Panc1 (cell line): ENCODE results near the gene C1orf56. TPM values are rescaled to one million over a fixed set of nuclear protein-coding genes. Genes with fewer than 3 reads are reported as not detected.

Experiments used
- ATAC-seq: fragments of 200-7000 bp; cut with Tn5 transposase; 2 replicates; pipeline ENCODE4 v1.9.1; 2020; ENCODE audit warnings: mild to moderate bottlenecking, moderate library complexity
- BruUV-seq: library from RNA; stranded (reverse); fragments of 400-500 nt; replicated peaks from 2 replicates; lab custom pipeline; 2021; lab: Mats Ljungman, UMichigan
- CTCF ChIA-PET: fragments of 300-600 bp; sonication (Branson Sonifier 250); formaldehyde crosslinking; loops from one replicate; lab custom pipeline; 2022; ENCODE audit warnings: antibody characterized with exemption; lab: Charles Lee
- POLR2A ChIA-PET: fragments of 300-600 bp; sonication (Branson Sonifier 250); formaldehyde crosslinking; loops from one replicate; lab custom pipeline; 2022; ENCODE audit warnings: antibody characterized with exemption; lab: Charles Lee
- DNase-seq: peaks from one replicate; pipeline ENCODE4 v3.0.0-alpha.2; 2010; ENCODE audit warnings: low read depth, low spot score
- H3K27ac ChIP-seq: 2 replicates; pipeline ENCODE4 v1.5.1; 2011; ENCODE audit warnings: mild to moderate bottlenecking, low read length, inconsistent platforms
- H3K27me3 ChIP-seq: fragments of 200-500 bp; sonication (Bioruptor generic); 2 replicates; pipeline ENCODE4 v1.6.0; 2014; ENCODE audit warnings: low read length, inconsistent platforms; ENCODE audit not compliant: control insufficient read depth, insufficient read depth
- H3K36me3 ChIP-seq: fragments of 200-500 bp; sonication (Bioruptor generic); 2 replicates; pipeline ENCODE4 v1.5.1; 2014; ENCODE audit warnings: inconsistent platforms, mild to moderate bottlenecking, low read length, moderate library complexity; ENCODE audit not compliant: control insufficient read depth, insufficient read depth
- H3K4me1 ChIP-seq: 2 replicates; pipeline ENCODE4 v1.5.1; 2011; ENCODE audit warnings: inconsistent platforms, mild to moderate bottlenecking, low read length, moderate library complexity; ENCODE audit not compliant: control insufficient read depth, insufficient read depth
- H3K4me3 ChIP-seq, 2 experiments: 2 replicates each; pipeline ENCODE4 v1.5.1; 2011 to 2012; ENCODE audit warnings: low read depth in 2 of 2, low read length in 2 of 2, mild to moderate bottlenecking in 2 of 2, inconsistent platforms in 1 of 2, moderate library complexity in 1 of 2
- H3K9me3 ChIP-seq: fragments of 200-500 bp; sonication (Bioruptor generic); 2 replicates; pipeline ENCODE4 v1.5.1; 2014; ENCODE audit warnings: low read depth, mild to moderate bottlenecking, inconsistent platforms, low read length, moderate library complexity; ENCODE audit not compliant: control insufficient read depth, insufficient read depth
- CTCF ChIP-seq: fragments of 450-650 bp; IDR thresholded peaks from 2 replicates; pipeline ENCODE4 v1.5.1; 2017; ENCODE audit warnings: mild to moderate bottlenecking
- POLR2AphosphoS5 ChIP-seq: IDR thresholded peaks from 2 replicates; pipeline ENCODE4 v1.6.1; 2012; ENCODE audit warnings: mild to moderate bottlenecking, low read depth, low read length, moderate library complexity
- REST ChIP-seq, 2 experiments: IDR thresholded peaks; 2 replicates each; pipeline ENCODE4 v1.6.1; 2011 to 2012; ENCODE audit warnings: low read depth in 2 of 2, control low read depth in 1 of 2, low read length in 1 of 2, mild to moderate bottlenecking in 1 of 2, moderate library complexity in 1 of 2; ENCODE audit not compliant: insufficient read depth in 1 of 2
- SIN3A ChIP-seq: IDR thresholded peaks from 2 replicates; pipeline ENCODE4 v1.6.1; 2012; ENCODE audit warnings: low read depth, mild to moderate bottlenecking, low read length, moderate library complexity, borderline replicate concordance; ENCODE audit not compliant: insufficient read depth
- TCF7L2 ChIP-seq: IDR thresholded peaks from 2 replicates; pipeline ENCODE4 v1.6.1; 2011; ENCODE audit warnings: mild to moderate bottlenecking, low read depth, low read length, inconsistent platforms
- in situ Hi-C: cut with HindIII; loops from 2 replicates; pipeline ENCODE4 v1.10.0; 2016; ENCODE audit warnings: low sequenced_read_pairs, low pct_unique_long_range_greater_than_20kb
- intact Hi-C: fragments of 100-400 bp; cut with micrococcal nuclease; formaldehyde crosslinking; loops from one replicate; pipeline ENCODE4 v1.10.0; 2022; ENCODE audit not compliant: unreplicated experiment
- total RNA-seq: library from RNA; stranded (reverse); gene quantifications from one replicate; pipeline ENCODE4 v1.2.1, GENCODE V29; 2021; ENCODE audit not compliant: unreplicated experiment

C1orf56 gene
- total RNA-seq, 1 experiment from 2014 or later: 2.7 TPM

GRCh38 chr1:151024540-151025146 is 22.9 kb upstream of the C1orf56 start:
- CTCF ChIA-PET: interaction anchor here (1.3 kb wide), 1 partner anchor 23 kb away, joined by 5 read pairs; the partner anchor contains the start of gene C1orf56
- in situ Hi-C loops: no loop called here
- BruUV-seq: no TSS peak

GRCh38 chr1:151026460-151026859 is 21.1 kb upstream of the C1orf56 start:
- ATAC-seq (no peak), DNase-seq (no peak)
- POLR2A ChIA-PET: interaction anchor here (0.5 kb wide), 1 partner anchor 97 kb away, joined by 4 read pairs; no protein-coding TSS in a partner anchor
- TF ChIP-seq POLR2AphosphoS5 (no peak), REST (IDR thresholded peaks at IDR 0.05; ENCODE audit: insufficient read depth in 1 of 2, low read depth in 2 of 2, low read length in 1 of 2) (no peak)
- CTCF ChIA-PET: no interaction called here
- H3K9me3 ChIP-seq: no peaks in the 10 kb centered on the region
- no peak overlapping the region for H3K4me3 ChIP-seq
- intact Hi-C loops (no loop called here), in situ Hi-C loops (no loop called here)
- H3K27me3 ChIP-seq: no peaks in the 10 kb centered on the region
- no peak overlapping the region for H3K27ac ChIP-seq
- H3K4me1 ChIP-seq: no peaks in the 10 kb centered on the region
- BruUV-seq: no TSS peak
- H3K36me3 ChIP-seq: no peaks in the 10 kb centered on the region

More at GRCh38 chr1:151024540-151025146, 22.9 kb upstream of the C1orf56 start:
- H3K4me1 ChIP-seq: no peaks in the 10 kb centered on the region
- no peak overlapping the region for H3K4me3 ChIP-seq
- TF ChIP-seq POLR2AphosphoS5: no peak
- TF ChIP-seq CTCF: peak; percentile 83
- H3K36me3 ChIP-seq: no peaks in the 10 kb centered on the region
- intact Hi-C loops: no loop called here
- H3K27me3 ChIP-seq: no peaks in the 10 kb centered on the region
- no peak overlapping the region for H3K27ac ChIP-seq
- ATAC-seq: peak; percentile 96
- no peak for DNase-seq
- no peaks in the 10 kb centered on the region for H3K9me3 ChIP-seq
- POLR2A ChIA-PET: interaction anchor here (0.7 kb wide), 1 partner anchor 33 kb away, joined by 3 read pairs; no protein-coding TSS in a partner anchor

GRCh38 chr1:151032164-151032563 is 15.4 kb upstream of the C1orf56 start:
- ATAC-seq: no peak
- in situ Hi-C loops (no loop called here), intact Hi-C loops (no loop called here)
- no TSS peak for BruUV-seq
- Histone ChIP-seq H3K27ac (no peak overlapping the region), H3K4me1 (no peaks in the 10 kb centered on the region), H3K27me3 (no peaks in the 10 kb centered on the region), H3K4me3 (no peak overlapping the region), H3K9me3 (no peaks in the 10 kb centered on the region), H3K36me3 (0 out of 2 replicates have a peak, but pooled peaks cover 2% of the 10 kb centered on the region)
- ChIA-PET CTCF (no interaction called here), POLR2A (interaction anchor here (0.7 kb wide), 1 partner anchor 109 kb away, joined by 5 read pairs; no protein-coding TSS in a partner anchor)
- no peak for DNase-seq
- TF ChIP-seq CTCF: no peak
- TF ChIP-seq REST (IDR thresholded peaks at IDR 0.05; ENCODE audit: insufficient read depth in 1 of 2, low read depth in 2 of 2, low read length in 1 of 2): no peak
- no peak for TF ChIP-seq POLR2AphosphoS5
- TF ChIP-seq TCF7L2: no peak
- TF ChIP-seq SIN3A: no peak
